K562 (cell line): ENCODE measurements around the gene LSM12. TPM values are rescaled to one million over a fixed set of nuclear protein-coding genes. Genes with fewer than 3 reads are reported as not detected.

ENCODE experiments used
- CHD7 ChIP-seq: fragments of 200-600 bp; sonication (generic); IDR thresholded peaks from one replicate; pipeline ENCODE4 v1.6.1; 2012; ENCODE audit warnings: mild to moderate bottlenecking, low read depth, low read length, inconsistent platforms
- CTCF ChIP-seq, 3 experiments: IDR thresholded peaks in 2 of 3; conservative IDR thresholded peaks in 1 of 3; 2 replicates each; pipeline ENCODE4 v1.5.1; 2011 to 2012; ENCODE audit warnings: low read length in 3 of 3, mild to moderate bottlenecking in 3 of 3, control low read depth in 2 of 3, improper control_type of control experiment in 1 of 3, inconsistent platforms in 1 of 3, low read depth in 1 of 3, mixed read lengths in 1 of 3, moderate library complexity in 1 of 3; ENCODE audit not compliant: insufficient read depth in 2 of 3
- CTCFL ChIP-seq: IDR thresholded peaks from 2 replicates; pipeline ENCODE4 v1.6.1; 2011; ENCODE audit warnings: borderline replicate concordance, low read depth, mild to moderate bottlenecking, moderate library complexity, low read length; ENCODE audit not compliant: insufficient read depth, poor library complexity, severe bottlenecking
- ETV1 ChIP-seq: fragments of 450-650 bp; conservative IDR thresholded peaks from 2 replicates; pipeline ENCODE4 v1.6.1; 2016; ENCODE audit warnings: missing genetic modification characterization, control low read depth, low read depth, missing compliant biosample characterization
- MAX ChIP-seq: sonication (generic); formaldehyde crosslinking; IDR thresholded peaks from 2 replicates; pipeline ENCODE4 v1.9.0; 2022; ENCODE audit warnings: mild to moderate bottlenecking, missing genetic modification reagents
- SMC3 ChIP-seq: conservative IDR thresholded peaks from 2 replicates; pipeline ENCODE4 v1.6.1; 2011; ENCODE audit warnings: low read depth, low read length, improper control_type of control experiment; ENCODE audit not compliant: insufficient read depth
- polyA plus RNA-seq, 8 experiments: library from polyadenylated mRNA; depleted of rRNA in 4 of 8; stranded (reverse) in 5 of 8; unstranded in 3 of 8; fragments of >200 nt; fragmentation: Nextera tagmentation in 2 of 8; fragmentation: Illumina TruSeq in 1 of 8; extraction: Ambion mirVana in 2 of 8; extraction: Trizol in 1 of 8; gene quantifications; 2 replicates each; pipeline versions ENCODE4 v1.2.1 to v1.2.3, GENCODE V29; 2011 to 2014; ENCODE audit warnings: inconsistent platforms in 1 of 8, missing spikeins in 1 of 8
- total RNA-seq, 7 experiments: library from RNA; depleted of rRNA in 6 of 7; stranded (reverse); fragments of >200 nt in 6 of 7; fragmentation: Illumina TruSeq in 2 of 7; extraction: Trizol in 2 of 7; gene quantifications; 2 replicates each; pipeline versions ENCODE4 v1.2.1 to v1.2.3, GENCODE V29; 2011 to 2021; ENCODE audit warnings: low replicate concordance in 1 of 7

LSM12 gene
- total and polyA plus RNA-seq, 9 of the 15 experiments (the other 6 are each of a cell fraction or from before 2014, with no cell fraction given) = 53.0 to 258 (median 89.3) TPM

GRCh38 chr17:44083250-44083849 lies 16.9 kb upstream of the LSM12 start (continued):
- TF ChIP-seq CHD7 = no peak
- peak; percentile 71 for TF ChIP-seq SMC3
- TF ChIP-seq MAX = peak; percentile 12; the same call in 1 of the 2 replicates
- no peak for TF ChIP-seq ETV1 (tag)
- TF ChIP-seq CTCFL = peak; percentile 67
- peak; percentile 52 to 99 (median 93) for TF ChIP-seq CTCF (IDR thresholded peaks at IDR 0.05 in 2 of 3, conservative IDR thresholded peaks at IDR 0.05 in 1 of 3; ENCODE audit: insufficient read depth in 2 of 3, low read depth in 1 of 3, low read length in 3 of 3)
